ENCODE data around the gene C19orf44.

C19orf44 gene

GRCh38 chr19:16518483-16519229 lies 22.5 kb downstream of the C19orf44 start:
- DNase-seq, result no peak

GRCh38 chr19:16519230-16519687 lies 23.1 kb downstream of the C19orf44 start:
- DNase-seq, result no peak

GRCh38 chr19:16520074-16520973 lies 24.1 kb downstream of the C19orf44 start:
- DNase-seq, result no peak

- no peak for DNase-seq
These were observed 24.9 kb downstream of the C19orf44 start for GRCh38 chr19:16520986-16521624.

- DNase-seq, result no peak
These were observed 25.6 kb downstream of the C19orf44 start for GRCh38 chr19:16521715-16522289.

GRCh38 chr19:16522559-16523377 lies 26.6 kb downstream of the C19orf44 start:
- no peak for DNase-seq

GRCh38 chr19:16524991-16525734 lies 29.0 kb downstream of the C19orf44 start:
- DNase-seq, result no peak

- no peak for DNase-seq
These were observed 29.7 kb downstream of the C19orf44 start for GRCh38 chr19:16525751-16526481.

- no peak for DNase-seq
These were observed 31.2 kb downstream of the C19orf44 start for GRCh38 chr19:16527334-16527935.

- DNase-seq, result no peak
These were observed 31.9 kb downstream of the C19orf44 start for GRCh38 chr19:16527971-16528521.

- DNase-seq, result no peak
These were observed 33.4 kb downstream of the C19orf44 start for GRCh38 chr19:16529466-16530144.

GRCh38 chr19:16530540-16531379 lies 34.6 kb downstream of the C19orf44 start:
- DNase-seq, result no peak

- DNase-seq, result no peak
These were observed 35.1 kb downstream of the C19orf44 start for GRCh38 chr19:16531380-16531669.

GRCh38 chr19:16532440-16533234 lies 36.4 kb downstream of the C19orf44 start:
- no peak for DNase-seq

- no peak for DNase-seq
These were observed 39.2 kb downstream of the C19orf44 start for GRCh38 chr19:16535381-16535780.

- no peak for DNase-seq
These were observed 39.9 kb downstream of the C19orf44 start for GRCh38 chr19:16536130-16536529.

- no peak for DNase-seq
These were observed 40.9 kb downstream of the C19orf44 start for GRCh38 chr19:16537111-16537510.

GRCh38 chr19:16540948-16541347 lies 44.8 kb downstream of the C19orf44 start:
- DNase-seq, result no peak
